HEK293 (cell line): Measurements from ENCODE around the gene PPHLN1.

ENCODE experiments used
- CTCF ChIA-PET: fragments of 350-600 bp; formaldehyde crosslinking; extraction: SDS; loops from one replicate; lab custom pipeline; 2021; ENCODE audit warnings: antibody characterized with exemption; lab: Yijun Ruan, JAX
- POLR2A ChIA-PET: fragments of 300-600 bp; formaldehyde crosslinking; extraction: SDS; loops from one replicate; lab custom pipeline; 2020; ENCODE audit warnings: antibody characterized with exemption, inconsistent platforms; lab: Yijun Ruan, JAX
- H3K27ac ChIP-seq: fragments of 200-500 bp; sonication (Bioruptor generic); 2 replicates; pipeline ENCODE4 v1.5.1; 2014; ENCODE audit warnings: low read depth, low read length, control low read depth, inconsistent platforms; ENCODE audit errors: extremely low read depth
- H3K36me3 ChIP-seq, 2 experiments: fragments of 200-500 bp in 1 of 2; sonication (Bioruptor generic) in 1 of 2; 1 replicate in 1 of 2; 2 replicates in 1 of 2; pipeline ENCODE4 v1.5.1; 2014 to 2017; ENCODE audit warnings: inconsistent platforms in 2 of 2, low read length in 2 of 2; ENCODE audit not compliant: control insufficient read depth in 2 of 2, insufficient read depth in 1 of 2
- H3K4me1 ChIP-seq: fragments of 200-500 bp; sonication (Bioruptor generic); 2 replicates; pipeline ENCODE4 v1.5.1; 2014; ENCODE audit warnings: mild to moderate bottlenecking, low read length, inconsistent platforms; ENCODE audit not compliant: control insufficient read depth, insufficient read depth
- H3K4me3 ChIP-seq: 2 replicates; pipeline ENCODE4 v1.5.1; 2011; ENCODE audit warnings: low read depth, mild to moderate bottlenecking, control low read depth, low read length, moderate library complexity
- H3K9me3 ChIP-seq: fragments of 200-500 bp; sonication (Bioruptor generic); 2 replicates; pipeline ENCODE4 v1.5.1; 2014; ENCODE audit warnings: low read depth, low read length, inconsistent platforms; ENCODE audit not compliant: control insufficient read depth, insufficient read depth
- HOXD13 ChIP-seq: sonication (generic); formaldehyde crosslinking; IDR thresholded peaks from 2 replicates; pipeline ENCODE4 v1.8.0; 2022; ENCODE audit warnings: missing genetic modification reagents, borderline replicate concordance
- IKZF3 ChIP-seq: fragments of 450-650 bp; IDR thresholded peaks from 2 replicates; pipeline ENCODE4 v1.5.0; 2018; ENCODE audit warnings: missing biosample characterization, mild to moderate bottlenecking, missing genetic modification characterization, moderate library complexity
- MZF1 ChIP-seq: fragments of 450-650 bp; formaldehyde crosslinking; IDR thresholded peaks from 2 replicates; pipeline ENCODE4 v1.5.1; 2017; ENCODE audit warnings: missing biosample characterization, missing genetic modification characterization, borderline replicate concordance
- PRDM1 ChIP-seq: fragments of 450-650 bp; formaldehyde crosslinking; IDR thresholded peaks from 2 replicates; pipeline ENCODE4; 2016; ENCODE audit warnings: missing biosample characterization, missing genetic modification characterization
- ZBTB20 ChIP-seq: fragments of 450-650 bp; formaldehyde crosslinking; IDR thresholded peaks from 2 replicates; pipeline ENCODE4 v1.5.1; 2016; ENCODE audit warnings: missing biosample characterization, missing genetic modification characterization
- ZBTB48 ChIP-seq: fragments of 450-650 bp; formaldehyde crosslinking; IDR thresholded peaks from 2 replicates; pipeline ENCODE4 v1.5.1; 2016; ENCODE audit warnings: missing biosample characterization, missing genetic modification characterization
- ZFHX2 ChIP-seq: fragments of 450-650 bp; formaldehyde crosslinking; conservative IDR thresholded peaks from 2 replicates; pipeline ENCODE4 v1.5.1; 2016; ENCODE audit warnings: missing biosample characterization, missing genetic modification characterization
- ZFP69B ChIP-seq: fragments of 450-650 bp; formaldehyde crosslinking; IDR thresholded peaks from 2 replicates; pipeline ENCODE4 v1.5.1; 2016; ENCODE audit warnings: missing biosample characterization, missing genetic modification characterization
- ZNF10 ChIP-seq: fragments of 450-650 bp; formaldehyde crosslinking; IDR thresholded peaks from 2 replicates; pipeline ENCODE4 v1.5.1; 2017; ENCODE audit warnings: missing biosample characterization, missing genetic modification characterization
- ZNF2 ChIP-seq: fragments of 450-650 bp; formaldehyde crosslinking; IDR thresholded peaks from 2 replicates; pipeline ENCODE4 v1.5.1; 2016; ENCODE audit warnings: missing biosample characterization, missing genetic modification characterization
- ZNF221 ChIP-seq: fragments of 450-650 bp; formaldehyde crosslinking; IDR thresholded peaks from 2 replicates; pipeline ENCODE4 v1.5.1; 2017; ENCODE audit warnings: missing biosample characterization, missing genetic modification characterization, borderline replicate concordance
- ZNF239 ChIP-seq: fragments of 450-650 bp; formaldehyde crosslinking; IDR thresholded peaks from 2 replicates; pipeline ENCODE4 v1.5.1; 2016; ENCODE audit warnings: missing biosample characterization, missing genetic modification characterization
- ZNF548 ChIP-seq: fragments of 450-650 bp; formaldehyde crosslinking; IDR thresholded peaks from 2 replicates; pipeline ENCODE4 v1.5.1; 2016; ENCODE audit warnings: missing biosample characterization, missing genetic modification characterization
- ZNF560 ChIP-seq: fragments of 450-650 bp; formaldehyde crosslinking; IDR thresholded peaks from 2 replicates; pipeline ENCODE4 v1.5.1; 2017; ENCODE audit warnings: missing biosample characterization, missing genetic modification characterization, borderline replicate concordance
- ZNF585B ChIP-seq: fragments of 450-650 bp; formaldehyde crosslinking; IDR thresholded peaks from 2 replicates; pipeline ENCODE4 v1.5.1; 2016; ENCODE audit warnings: missing biosample characterization, missing genetic modification characterization
- ZNF707 ChIP-seq: fragments of 450-650 bp; formaldehyde crosslinking; IDR thresholded peaks from 2 replicates; pipeline ENCODE4 v1.5.1; 2016; ENCODE audit warnings: missing biosample characterization, missing genetic modification characterization
- ZNF837 ChIP-seq: fragments of 450-650 bp; formaldehyde crosslinking; IDR thresholded peaks from 2 replicates; pipeline ENCODE4 v1.5.1; 2016; ENCODE audit warnings: missing biosample characterization, missing genetic modification characterization
- TF ChIP-seq, protein P1 (sequence below): fragments of 450-650 bp; formaldehyde crosslinking; IDR thresholded peaks from 2 replicates; pipeline ENCODE4 v1.5.1; 2016; ENCODE audit warnings: missing biosample characterization, missing genetic modification characterization
- TF ChIP-seq, protein P2 (sequence below): fragments of 450-650 bp; formaldehyde crosslinking; IDR thresholded peaks from 2 replicates; pipeline ENCODE4 v1.5.1; 2016; ENCODE audit warnings: missing biosample characterization, missing genetic modification characterization
- TF ChIP-seq, protein P3 (sequence below): fragments of 450-650 bp; formaldehyde crosslinking; IDR thresholded peaks from 2 replicates; pipeline ENCODE4 v1.5.1; 2017; ENCODE audit warnings: missing biosample characterization, missing genetic modification characterization
- TF ChIP-seq, protein P4 (sequence below): fragments of 450-650 bp; formaldehyde crosslinking; IDR thresholded peaks from 2 replicates; pipeline ENCODE4 v1.5.1; 2016; ENCODE audit warnings: missing biosample characterization, missing genetic modification characterization
- TF ChIP-seq, protein P5 (sequence below): fragments of 450-650 bp; formaldehyde crosslinking; IDR thresholded peaks from 2 replicates; pipeline ENCODE4 v1.5.1; 2016; ENCODE audit warnings: missing biosample characterization, missing genetic modification characterization
- TF ChIP-seq, protein P6 (sequence below): fragments of 450-650 bp; formaldehyde crosslinking; IDR thresholded peaks from 2 replicates; pipeline ENCODE4 v1.5.1; 2016; ENCODE audit warnings: missing biosample characterization, missing genetic modification characterization
- TF ChIP-seq, protein P7 (sequence below): fragments of 450-650 bp; formaldehyde crosslinking; IDR thresholded peaks from 2 replicates; pipeline ENCODE4 v1.5.1; 2017; ENCODE audit warnings: missing biosample characterization, missing genetic modification characterization

PPHLN1 gene, protein sequence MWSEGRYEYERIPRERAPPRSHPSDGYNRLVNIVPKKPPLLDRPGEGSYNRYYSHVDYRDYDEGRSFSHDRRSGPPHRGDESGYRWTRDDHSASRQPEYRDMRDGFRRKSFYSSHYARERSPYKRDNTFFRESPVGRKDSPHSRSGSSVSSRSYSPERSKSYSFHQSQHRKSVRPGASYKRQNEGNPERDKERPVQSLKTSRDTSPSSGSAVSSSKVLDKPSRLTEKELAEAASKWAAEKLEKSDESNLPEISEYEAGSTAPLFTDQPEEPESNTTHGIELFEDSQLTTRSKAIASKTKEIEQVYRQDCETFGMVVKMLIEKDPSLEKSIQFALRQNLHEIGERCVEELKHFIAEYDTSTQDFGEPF

DNA sequence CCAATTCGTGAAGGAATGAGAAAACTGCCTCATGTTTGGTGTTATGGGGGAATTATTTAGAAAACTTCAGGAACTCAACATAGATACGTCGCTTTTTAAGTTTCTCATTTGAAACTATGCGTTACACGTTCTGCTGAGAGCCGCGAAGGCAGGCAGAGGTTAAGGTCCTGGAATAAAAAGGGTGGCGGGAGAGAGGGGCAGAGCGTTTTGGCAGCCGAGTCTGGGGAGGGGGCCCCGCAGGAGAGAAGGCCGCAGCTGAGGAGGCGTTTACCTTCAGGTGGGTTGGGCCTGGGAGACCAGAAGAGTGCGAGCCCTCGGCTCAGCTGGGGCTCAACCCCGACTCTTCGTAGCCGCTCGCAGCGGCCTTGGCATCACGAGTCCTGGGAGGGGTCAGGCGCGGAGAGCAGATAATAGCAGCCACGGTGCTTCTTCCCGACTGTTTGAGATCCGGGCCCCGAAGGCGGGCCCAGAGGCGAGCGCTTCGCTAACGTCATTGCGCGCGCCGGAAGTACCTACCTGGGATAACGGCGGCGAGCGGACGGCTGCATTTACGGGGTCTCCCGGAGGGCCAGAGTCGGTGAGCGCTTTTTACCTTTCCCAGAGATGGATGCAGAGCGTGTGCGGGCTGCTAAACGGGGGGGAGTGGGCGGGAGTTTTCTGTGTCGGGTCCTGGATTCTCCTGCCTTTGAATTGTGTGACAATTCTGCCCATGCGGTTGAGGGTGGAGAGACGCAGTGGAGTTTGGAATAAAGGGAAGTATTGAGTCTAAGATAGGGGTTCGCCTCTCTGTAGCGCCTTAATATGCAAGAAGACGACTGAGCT lies at the start of gene PPHLN1, which contains the start of gene ZCRB1:
Gene PPHLN1, plus strand, starts transcription at position 515 of the 822 bp plus-strand sequence. CDS start 9,736 bp downstream, outside the sequence.
Gene ZCRB1, minus strand, starts transcription at position 442 of the 822 bp plus-strand sequence. CDS start 1,992 bp downstream, outside the sequence.
- Histone ChIP-seq H3K36me3 (peaks cover 13 to 26% of the 10 kb centered on the region in 2 experiments), H3K27ac (peak within 1 kb of the TSS; percentile 84), H3K4me3 (peak within 1 kb of the TSS; percentile 74), H3K9me3 (no peaks in the 10 kb centered on the region), H3K4me1 (peaks cover 5% of the 10 kb centered on the region)
- ChIA-PET CTCF (interaction anchor here (0.6 kb wide), 1 partner anchor 70 kb away, joined by 3 read pairs; no protein-coding TSS in a partner anchor), POLR2A (interaction anchor here (0.8 to 0.9 kb wide), 2 partner anchors 88 to 181 kb away, joined by 4 to 5 read pairs; partner anchors contain the start of gene YAF2)
- TF ChIP-seq IKZF3 (no peak; the same call in 1 of the 2 replicates), HOXD13 (no peak), ZFHX2 (tag by site-specific recombination) (no peak; the same call in 1 of the 2 replicates), ZNF2 (tag by site-specific recombination) (no peak; the same call in 1 of the 2 replicates), ZNF560 (tag by site-specific recombination) (no peak), ZNF221 (tag by site-specific recombination) (no peak), ZNF707 (no peak), MZF1 (tag by site-specific recombination) (no peak; the same call in 1 of the 2 replicates), ZFP69B (tag by site-specific recombination) (peak; percentile 73), ZBTB48 (tag by site-specific recombination) (no peak), ZNF585B (peak; percentile 59), ZNF837 (tag by site-specific recombination) (no peak), ZNF239 (tag by site-specific recombination) (no peak), PRDM1 (no peak), ZBTB20 (tag by site-specific recombination) (peak; percentile 98), ZNF548 (tag by site-specific recombination) (no peak), ZNF10 (no peak)
- TF ChIP-seq, protein P1, sequence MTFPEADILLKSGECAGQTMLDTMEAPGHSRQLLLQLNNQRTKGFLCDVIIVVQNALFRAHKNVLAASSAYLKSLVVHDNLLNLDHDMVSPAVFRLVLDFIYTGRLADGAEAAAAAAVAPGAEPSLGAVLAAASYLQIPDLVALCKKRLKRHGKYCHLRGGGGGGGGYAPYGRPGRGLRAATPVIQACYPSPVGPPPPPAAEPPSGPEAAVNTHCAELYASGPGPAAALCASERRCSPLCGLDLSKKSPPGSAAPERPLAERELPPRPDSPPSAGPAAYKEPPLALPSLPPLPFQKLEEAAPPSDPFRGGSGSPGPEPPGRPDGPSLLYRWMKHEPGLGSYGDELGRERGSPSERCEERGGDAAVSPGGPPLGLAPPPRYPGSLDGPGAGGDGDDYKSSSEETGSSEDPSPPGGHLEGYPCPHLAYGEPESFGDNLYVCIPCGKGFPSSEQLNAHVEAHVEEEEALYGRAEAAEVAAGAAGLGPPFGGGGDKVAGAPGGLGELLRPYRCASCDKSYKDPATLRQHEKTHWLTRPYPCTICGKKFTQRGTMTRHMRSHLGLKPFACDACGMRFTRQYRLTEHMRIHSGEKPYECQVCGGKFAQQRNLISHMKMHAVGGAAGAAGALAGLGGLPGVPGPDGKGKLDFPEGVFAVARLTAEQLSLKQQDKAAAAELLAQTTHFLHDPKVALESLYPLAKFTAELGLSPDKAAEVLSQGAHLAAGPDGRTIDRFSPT (tag by site-specific recombination), result no peak
- TF ChIP-seq, protein P2, sequence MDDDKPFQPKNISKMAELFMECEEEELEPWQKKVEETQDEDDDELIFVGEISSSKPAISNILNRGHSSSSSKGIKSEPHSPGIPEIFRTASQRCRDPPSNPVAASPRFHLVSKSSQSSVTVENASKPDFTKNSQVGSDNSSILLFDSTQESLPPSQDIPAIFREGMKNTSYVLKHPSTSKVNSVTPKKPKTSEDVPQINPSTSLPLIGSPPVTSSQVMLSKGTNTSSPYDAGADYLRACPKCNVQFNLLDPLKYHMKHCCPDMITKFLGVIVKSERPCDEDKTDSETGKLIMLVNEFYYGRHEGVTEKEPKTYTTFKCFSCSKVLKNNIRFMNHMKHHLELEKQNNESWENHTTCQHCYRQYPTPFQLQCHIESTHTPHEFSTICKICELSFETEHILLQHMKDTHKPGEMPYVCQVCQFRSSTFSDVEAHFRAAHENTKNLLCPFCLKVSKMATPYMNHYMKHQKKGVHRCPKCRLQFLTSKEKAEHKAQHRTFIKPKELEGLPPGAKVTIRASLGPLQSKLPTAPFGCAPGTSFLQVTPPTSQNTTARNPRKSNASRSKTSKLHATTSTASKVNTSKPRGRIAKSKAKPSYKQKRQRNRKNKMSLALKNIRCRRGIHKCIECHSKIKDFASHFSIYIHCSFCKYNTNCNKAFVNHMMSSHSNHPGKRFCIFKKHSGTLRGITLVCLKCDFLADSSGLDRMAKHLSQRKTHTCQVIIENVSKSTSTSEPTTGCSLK, result no peak
- TF ChIP-seq, protein P3, sequence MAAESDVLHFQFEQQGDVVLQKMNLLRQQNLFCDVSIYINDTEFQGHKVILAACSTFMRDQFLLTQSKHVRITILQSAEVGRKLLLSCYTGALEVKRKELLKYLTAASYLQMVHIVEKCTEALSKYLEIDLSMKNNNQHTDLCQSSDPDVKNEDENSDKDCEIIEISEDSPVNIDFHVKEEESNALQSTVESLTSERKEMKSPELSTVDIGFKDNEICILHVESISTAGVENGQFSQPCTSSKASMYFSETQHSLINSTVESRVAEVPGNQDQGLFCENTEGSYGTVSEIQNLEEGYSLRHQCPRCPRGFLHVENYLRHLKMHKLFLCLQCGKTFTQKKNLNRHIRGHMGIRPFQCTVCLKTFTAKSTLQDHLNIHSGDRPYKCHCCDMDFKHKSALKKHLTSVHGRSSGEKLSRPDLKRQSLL (tag by site-specific recombination), result no peak
- TF ChIP-seq, protein P4, sequence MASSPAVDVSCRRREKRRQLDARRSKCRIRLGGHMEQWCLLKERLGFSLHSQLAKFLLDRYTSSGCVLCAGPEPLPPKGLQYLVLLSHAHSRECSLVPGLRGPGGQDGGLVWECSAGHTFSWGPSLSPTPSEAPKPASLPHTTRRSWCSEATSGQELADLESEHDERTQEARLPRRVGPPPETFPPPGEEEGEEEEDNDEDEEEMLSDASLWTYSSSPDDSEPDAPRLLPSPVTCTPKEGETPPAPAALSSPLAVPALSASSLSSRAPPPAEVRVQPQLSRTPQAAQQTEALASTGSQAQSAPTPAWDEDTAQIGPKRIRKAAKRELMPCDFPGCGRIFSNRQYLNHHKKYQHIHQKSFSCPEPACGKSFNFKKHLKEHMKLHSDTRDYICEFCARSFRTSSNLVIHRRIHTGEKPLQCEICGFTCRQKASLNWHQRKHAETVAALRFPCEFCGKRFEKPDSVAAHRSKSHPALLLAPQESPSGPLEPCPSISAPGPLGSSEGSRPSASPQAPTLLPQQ (tag by site-specific recombination), result peak; percentile 80
- TF ChIP-seq, protein P5, sequence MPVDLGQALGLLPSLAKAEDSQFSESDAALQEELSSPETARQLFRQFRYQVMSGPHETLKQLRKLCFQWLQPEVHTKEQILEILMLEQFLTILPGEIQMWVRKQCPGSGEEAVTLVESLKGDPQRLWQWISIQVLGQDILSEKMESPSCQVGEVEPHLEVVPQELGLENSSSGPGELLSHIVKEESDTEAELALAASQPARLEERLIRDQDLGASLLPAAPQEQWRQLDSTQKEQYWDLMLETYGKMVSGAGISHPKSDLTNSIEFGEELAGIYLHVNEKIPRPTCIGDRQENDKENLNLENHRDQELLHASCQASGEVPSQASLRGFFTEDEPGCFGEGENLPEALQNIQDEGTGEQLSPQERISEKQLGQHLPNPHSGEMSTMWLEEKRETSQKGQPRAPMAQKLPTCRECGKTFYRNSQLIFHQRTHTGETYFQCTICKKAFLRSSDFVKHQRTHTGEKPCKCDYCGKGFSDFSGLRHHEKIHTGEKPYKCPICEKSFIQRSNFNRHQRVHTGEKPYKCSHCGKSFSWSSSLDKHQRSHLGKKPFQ (tag by site-specific recombination), result no peak
- TF ChIP-seq, protein P6, sequence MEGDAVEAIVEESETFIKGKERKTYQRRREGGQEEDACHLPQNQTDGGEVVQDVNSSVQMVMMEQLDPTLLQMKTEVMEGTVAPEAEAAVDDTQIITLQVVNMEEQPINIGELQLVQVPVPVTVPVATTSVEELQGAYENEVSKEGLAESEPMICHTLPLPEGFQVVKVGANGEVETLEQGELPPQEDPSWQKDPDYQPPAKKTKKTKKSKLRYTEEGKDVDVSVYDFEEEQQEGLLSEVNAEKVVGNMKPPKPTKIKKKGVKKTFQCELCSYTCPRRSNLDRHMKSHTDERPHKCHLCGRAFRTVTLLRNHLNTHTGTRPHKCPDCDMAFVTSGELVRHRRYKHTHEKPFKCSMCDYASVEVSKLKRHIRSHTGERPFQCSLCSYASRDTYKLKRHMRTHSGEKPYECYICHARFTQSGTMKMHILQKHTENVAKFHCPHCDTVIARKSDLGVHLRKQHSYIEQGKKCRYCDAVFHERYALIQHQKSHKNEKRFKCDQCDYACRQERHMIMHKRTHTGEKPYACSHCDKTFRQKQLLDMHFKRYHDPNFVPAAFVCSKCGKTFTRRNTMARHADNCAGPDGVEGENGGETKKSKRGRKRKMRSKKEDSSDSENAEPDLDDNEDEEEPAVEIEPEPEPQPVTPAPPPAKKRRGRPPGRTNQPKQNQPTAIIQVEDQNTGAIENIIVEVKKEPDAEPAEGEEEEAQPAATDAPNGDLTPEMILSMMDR (tag by site-specific recombination), result no peak
- TF ChIP-seq, protein P7, sequence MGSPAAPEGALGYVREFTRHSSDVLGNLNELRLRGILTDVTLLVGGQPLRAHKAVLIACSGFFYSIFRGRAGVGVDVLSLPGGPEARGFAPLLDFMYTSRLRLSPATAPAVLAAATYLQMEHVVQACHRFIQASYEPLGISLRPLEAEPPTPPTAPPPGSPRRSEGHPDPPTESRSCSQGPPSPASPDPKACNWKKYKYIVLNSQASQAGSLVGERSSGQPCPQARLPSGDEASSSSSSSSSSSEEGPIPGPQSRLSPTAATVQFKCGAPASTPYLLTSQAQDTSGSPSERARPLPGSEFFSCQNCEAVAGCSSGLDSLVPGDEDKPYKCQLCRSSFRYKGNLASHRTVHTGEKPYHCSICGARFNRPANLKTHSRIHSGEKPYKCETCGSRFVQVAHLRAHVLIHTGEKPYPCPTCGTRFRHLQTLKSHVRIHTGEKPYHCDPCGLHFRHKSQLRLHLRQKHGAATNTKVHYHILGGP (tag by site-specific recombination), result no peak
